NT2/D1 (cell line): ENCODE data around the gene GSX1.

Experiments used
- DNase-seq: peaks from one replicate; pipeline ENCODE4 v3.0.0-alpha.2; 2011; ENCODE audit warnings: low read depth, low spot score
- H3K27me3 ChIP-seq: 2 replicates; pipeline ENCODE4 v1.6.0; 2011; ENCODE audit warnings: mild to moderate bottlenecking; ENCODE audit not compliant: insufficient read length, insufficient read depth
- H3K36me3 ChIP-seq: 2 replicates; pipeline ENCODE4 v1.6.1; 2011; ENCODE audit warnings: mild to moderate bottlenecking, low read length, mixed read lengths; ENCODE audit not compliant: insufficient read depth, insufficient read length
- H3K4me1 ChIP-seq: 2 replicates; pipeline ENCODE4 v1.5.1; 2011; ENCODE audit not compliant: insufficient read depth, insufficient read length
- H3K4me3 ChIP-seq: 2 replicates; pipeline ENCODE4 v1.5.1; 2011; ENCODE audit warnings: low read depth; ENCODE audit not compliant: insufficient read length
- H3K9ac ChIP-seq: 2 replicates; pipeline ENCODE4 v1.6.0; 2011; ENCODE audit warnings: low read depth; ENCODE audit not compliant: insufficient read length
- H3K9me3 ChIP-seq: 2 replicates; pipeline ENCODE4 v1.5.1; 2011; ENCODE audit warnings: mild to moderate bottlenecking, low read length; ENCODE audit not compliant: insufficient read depth
- SUZ12 ChIP-seq: IDR thresholded peaks from 2 replicates; pipeline ENCODE4 v1.6.1; 2011; ENCODE audit not compliant: insufficient read length, insufficient read depth; ENCODE audit errors: extremely low read depth
- YY1 ChIP-seq: IDR thresholded peaks from 2 replicates; pipeline ENCODE4 v1.6.1; 2011; ENCODE audit not compliant: insufficient read length, insufficient read depth
- ZNF274 ChIP-seq: IDR thresholded peaks from 2 replicates; pipeline ENCODE4 v1.6.1; 2011; ENCODE audit warnings: mild to moderate bottlenecking, low read depth, low read length

The GSX1 gene

GRCh38 chr13:27825072-27825471 is 32.8 kb downstream of the GSX1 start:
- Histone ChIP-seq H3K4me3 (no peak overlapping the region), H3K9ac (no peak overlapping the region), H3K36me3 (no peaks in the 10 kb centered on the region), H3K9me3 (no peaks in the 10 kb centered on the region), H3K4me1 (peaks cover 3% of the 10 kb centered on the region), H3K27me3 (peaks cover 97% of the 10 kb centered on the region)
- TF ChIP-seq ZNF274, result no peak
- DNase-seq, result no peak

DNA sequence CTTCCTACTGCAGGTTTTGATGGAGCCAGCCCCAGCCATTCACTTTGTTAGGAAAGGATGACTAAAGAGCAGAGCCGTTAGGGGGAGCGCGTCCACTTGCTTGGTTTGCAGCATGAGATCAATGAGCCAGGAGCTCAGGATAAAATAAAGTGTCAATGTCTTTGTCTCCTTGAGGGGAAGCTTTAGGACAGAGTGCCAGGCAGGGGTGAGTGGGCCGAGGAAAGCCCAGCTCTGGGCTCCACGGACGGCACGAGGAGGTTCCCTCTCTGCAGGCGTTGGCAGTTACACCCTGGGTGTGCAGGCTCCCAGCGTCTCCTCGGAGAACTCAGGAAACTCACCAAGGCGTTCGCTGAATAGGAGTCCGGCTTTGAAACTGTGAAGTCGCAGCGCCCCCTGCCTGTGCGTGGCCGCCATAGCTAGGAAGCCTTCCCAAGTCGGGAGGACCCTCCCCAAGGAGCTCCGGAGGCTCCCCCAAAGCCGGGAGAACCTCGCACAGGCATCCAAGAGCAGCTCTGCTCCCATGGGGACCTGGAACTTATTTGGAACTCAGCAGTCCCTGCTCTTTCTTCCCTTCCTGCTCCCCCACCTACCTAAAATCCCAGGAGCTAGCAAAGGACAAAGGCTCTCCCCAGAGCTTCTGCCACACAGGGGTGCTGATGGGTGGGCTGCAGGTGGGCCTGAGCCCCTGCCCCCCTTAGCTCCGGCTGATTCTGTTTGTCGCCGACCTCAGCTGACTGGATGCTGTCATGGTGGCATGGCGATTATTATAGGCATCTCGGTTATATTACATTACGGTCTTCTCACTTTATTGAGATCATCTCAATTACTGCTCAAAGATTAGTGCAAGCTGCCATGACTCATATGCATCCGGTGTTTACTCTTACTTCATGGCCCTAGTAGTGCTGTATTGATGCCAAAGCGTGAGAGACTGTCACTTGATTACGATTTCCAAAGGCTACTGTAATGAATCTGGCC is 34.4 kb downstream of the GSX1 start:
- no peaks in the 10 kb centered on the region for H3K36me3 ChIP-seq
- peaks cover 2% of the 10 kb centered on the region for H3K4me1 ChIP-seq
- no peaks in the 10 kb centered on the region; the same call in 1 of the 2 replicates for H3K9me3 ChIP-seq
- H3K9ac ChIP-seq, result peak overlapping the region; percentile 34
- DNase-seq, result peak; percentile 72
- H3K27me3 ChIP-seq, result peaks cover 94% of the 10 kb centered on the region
- peak overlapping the region; percentile 25 for H3K4me3 ChIP-seq
- TF ChIP-seq ZNF274 (no peak), YY1 (no peak), SUZ12 (no peak)

DNA sequence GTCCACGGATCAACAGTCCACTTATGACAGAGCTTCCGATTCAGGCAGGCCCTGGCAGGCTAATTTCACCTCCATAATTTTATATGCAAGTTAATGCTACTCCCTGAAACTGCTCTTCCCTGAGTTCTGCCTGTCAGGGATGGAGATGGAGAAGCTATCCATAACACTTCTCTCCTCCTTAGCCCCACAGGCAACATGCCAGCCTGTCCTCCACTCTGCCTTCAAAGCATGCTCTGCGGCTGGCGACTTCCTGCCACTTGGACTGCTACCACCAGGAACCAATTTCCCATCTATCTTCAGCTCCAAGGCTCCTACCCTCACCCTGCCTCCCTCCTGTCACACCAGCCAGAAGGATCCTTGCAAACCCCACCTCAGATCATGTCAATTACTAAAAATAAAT is 35.4 kb downstream of the GSX1 start:
- no peak for TF ChIP-seq ZNF274
- no peak for TF ChIP-seq YY1
- no peak for TF ChIP-seq SUZ12
- no peak overlapping the region for H3K9ac ChIP-seq
- H3K27me3 ChIP-seq, result peaks cover 94% of the 10 kb centered on the region
- peaks cover 2% of the 10 kb centered on the region for H3K4me1 ChIP-seq
- H3K9me3 ChIP-seq, result no peaks in the 10 kb centered on the region; the same call in 1 of the 2 replicates
- no peak for DNase-seq
- H3K36me3 ChIP-seq, result no peaks in the 10 kb centered on the region
- no peak overlapping the region for H3K4me3 ChIP-seq

GRCh38 chr13:27830010-27830409 is 37.7 kb downstream of the GSX1 start:
- H3K27me3 ChIP-seq, result peaks cover 88% of the 10 kb centered on the region
- no peak overlapping the region for H3K4me3 ChIP-seq
- H3K9me3 ChIP-seq, result no peaks in the 10 kb centered on the region; the same call in 1 of the 2 replicates
- no peaks in the 10 kb centered on the region for H3K4me1 ChIP-seq
- no peaks in the 10 kb centered on the region for H3K36me3 ChIP-seq
- no peak for DNase-seq
- TF ChIP-seq YY1, result no peak
- no peak for TF ChIP-seq SUZ12
- no peak for TF ChIP-seq ZNF274
- no peak overlapping the region for H3K9ac ChIP-seq

DNA sequence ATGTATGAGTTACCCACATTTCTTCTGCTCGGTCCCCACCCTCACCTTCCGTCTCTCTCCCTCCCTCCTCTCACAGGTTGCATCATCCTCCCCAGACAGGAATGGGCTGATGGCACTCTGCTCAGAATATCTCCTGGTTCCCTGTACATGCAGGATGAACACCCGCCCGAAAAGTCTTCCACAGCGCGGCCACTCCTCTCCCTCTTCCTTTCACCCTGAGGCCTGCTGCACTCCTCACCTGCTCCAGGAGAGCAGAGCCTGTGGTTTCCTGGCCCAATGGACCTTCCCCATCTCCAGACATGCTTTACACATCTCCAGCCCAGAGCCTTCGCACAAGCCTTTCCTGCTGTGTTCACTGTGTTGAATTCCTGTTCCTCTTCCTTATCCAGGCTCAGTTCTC is 40.9 kb downstream of the GSX1 start:
- H3K9me3 ChIP-seq, result no peaks in the 10 kb centered on the region; the same call in 1 of the 2 replicates
- H3K4me1 ChIP-seq, result no peaks in the 10 kb centered on the region
- TF ChIP-seq SUZ12 (no peak), ZNF274 (no peak), YY1 (no peak)
- no peak overlapping the region for H3K9ac ChIP-seq
- no peak overlapping the region for H3K4me3 ChIP-seq
- peaks cover 64% of the 10 kb centered on the region for H3K27me3 ChIP-seq
- DNase-seq, result no peak
- no peaks in the 10 kb centered on the region for H3K36me3 ChIP-seq

DNA sequence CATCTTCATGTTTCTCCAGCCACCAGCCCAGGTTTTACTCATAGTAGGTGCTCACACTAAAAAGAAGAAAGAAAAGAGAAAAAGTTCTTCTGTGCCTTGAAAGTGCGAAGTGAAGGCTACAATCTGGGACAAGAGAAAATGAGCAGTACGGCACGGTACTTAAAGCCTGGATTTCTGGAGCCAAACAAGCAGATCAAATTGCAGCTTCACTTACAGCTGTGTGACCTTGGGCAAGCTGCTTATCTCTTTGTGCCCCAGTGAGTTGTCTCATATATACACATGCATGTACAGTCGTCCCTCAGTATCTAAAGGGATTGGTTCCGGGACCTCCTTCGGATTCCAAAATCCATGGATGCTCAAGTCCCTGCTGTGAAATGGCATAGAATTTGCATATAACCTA is 41.8 kb downstream of the GSX1 start:
- TF ChIP-seq ZNF274 (no peak), SUZ12 (no peak), YY1 (no peak)
- Histone ChIP-seq H3K4me1 (no peaks in the 10 kb centered on the region), H3K4me3 (no peak overlapping the region), H3K9me3 (no peaks in the 10 kb centered on the region; the same call in 1 of the 2 replicates), H3K36me3 (no peaks in the 10 kb centered on the region), H3K9ac (no peak overlapping the region), H3K27me3 (peaks cover 55% of the 10 kb centered on the region)
- DNase-seq, result no peak

- Histone ChIP-seq H3K36me3 (no peaks in the 10 kb centered on the region), H3K4me3 (no peak overlapping the region), H3K9ac (no peak overlapping the region), H3K4me1 (no peaks in the 10 kb centered on the region), H3K27me3 (peaks cover 40% of the 10 kb centered on the region), H3K9me3 (no peaks in the 10 kb centered on the region)
- TF ChIP-seq YY1, result no peak
- no peak for TF ChIP-seq ZNF274
- TF ChIP-seq SUZ12, result no peak
- DNase-seq, result no peak
Observed at GRCh38 chr13:27835799-27836198, 43.5 kb downstream of the GSX1 start.
